HEK293 (cell line): ENCODE data around the gene EEF2K.

ENCODE experiments used
- CTCF ChIA-PET: fragments of 350-600 bp; formaldehyde crosslinking; extraction: SDS; loops from one replicate; lab custom pipeline; 2021; ENCODE audit warnings: antibody characterized with exemption; lab: Yijun Ruan, JAX
- POLR2A ChIA-PET: fragments of 300-600 bp; formaldehyde crosslinking; extraction: SDS; loops from one replicate; lab custom pipeline; 2020; ENCODE audit warnings: antibody characterized with exemption, inconsistent platforms; lab: Yijun Ruan, JAX
- H3K27ac ChIP-seq: fragments of 200-500 bp; sonication (Bioruptor generic); 2 replicates; pipeline ENCODE4 v1.5.1; 2014; ENCODE audit warnings: low read depth, low read length, control low read depth, inconsistent platforms; ENCODE audit errors: extremely low read depth
- H3K36me3 ChIP-seq, 2 experiments: fragments of 200-500 bp in 1 of 2; sonication (Bioruptor generic) in 1 of 2; 1 replicate in 1 of 2; 2 replicates in 1 of 2; pipeline ENCODE4 v1.5.1; 2014 to 2017; ENCODE audit warnings: inconsistent platforms in 2 of 2, low read length in 2 of 2; ENCODE audit not compliant: control insufficient read depth in 2 of 2, insufficient read depth in 1 of 2
- H3K4me1 ChIP-seq: fragments of 200-500 bp; sonication (Bioruptor generic); 2 replicates; pipeline ENCODE4 v1.5.1; 2014; ENCODE audit warnings: mild to moderate bottlenecking, low read length, inconsistent platforms; ENCODE audit not compliant: control insufficient read depth, insufficient read depth
- H3K4me3 ChIP-seq: 2 replicates; pipeline ENCODE4 v1.5.1; 2011; ENCODE audit warnings: low read depth, mild to moderate bottlenecking, control low read depth, low read length, moderate library complexity
- H3K9me3 ChIP-seq: fragments of 200-500 bp; sonication (Bioruptor generic); 2 replicates; pipeline ENCODE4 v1.5.1; 2014; ENCODE audit warnings: low read depth, low read length, inconsistent platforms; ENCODE audit not compliant: control insufficient read depth, insufficient read depth
- GLIS1 ChIP-seq: fragments of 450-650 bp; formaldehyde crosslinking; IDR thresholded peaks from 2 replicates; pipeline ENCODE4 v1.5.1; 2016; ENCODE audit warnings: missing biosample characterization, missing genetic modification characterization
- KLF8 ChIP-seq: fragments of 450-650 bp; formaldehyde crosslinking; IDR thresholded peaks from 2 replicates; pipeline ENCODE4 v1.5.1; 2016; ENCODE audit warnings: missing biosample characterization, missing genetic modification characterization
- SP3 ChIP-seq: fragments of 450-650 bp; formaldehyde crosslinking; IDR thresholded peaks from 2 replicates; pipeline ENCODE4 v1.5.1; 2016; ENCODE audit warnings: missing biosample characterization, missing genetic modification characterization
- ZBTB1 ChIP-seq: fragments of 450-650 bp; formaldehyde crosslinking; IDR thresholded peaks from 2 replicates; pipeline ENCODE4 v1.5.1; 2016; ENCODE audit warnings: missing biosample characterization, missing genetic modification characterization
- ZBTB17 ChIP-seq: fragments of 450-650 bp; formaldehyde crosslinking; IDR thresholded peaks from 2 replicates; pipeline ENCODE4 v1.5.1; 2016; ENCODE audit warnings: missing biosample characterization, missing genetic modification characterization
- ZBTB21 ChIP-seq: fragments of 450-650 bp; formaldehyde crosslinking; IDR thresholded peaks from 2 replicates; pipeline ENCODE4 v1.5.1; 2017; ENCODE audit warnings: missing biosample characterization, missing genetic modification characterization
- ZNF114 ChIP-seq: fragments of 450-650 bp; formaldehyde crosslinking; IDR thresholded peaks from 2 replicates; pipeline ENCODE4 v1.5.0; 2017; ENCODE audit warnings: missing biosample characterization, missing genetic modification characterization
- ZNF223 ChIP-seq: fragments of 450-650 bp; formaldehyde crosslinking; IDR thresholded peaks from 2 replicates; pipeline ENCODE4 v1.5.1; 2016; ENCODE audit warnings: missing biosample characterization, missing genetic modification characterization
- ZNF24 ChIP-seq: fragments of 450-650 bp; formaldehyde crosslinking; IDR thresholded peaks from 2 replicates; pipeline ENCODE4 v1.5.1; 2016; ENCODE audit warnings: missing biosample characterization, missing genetic modification characterization
- ZNF292 ChIP-seq: fragments of 450-650 bp; formaldehyde crosslinking; IDR thresholded peaks from 2 replicates; pipeline ENCODE4 v1.5.1; 2016; ENCODE audit warnings: low read depth, missing biosample characterization, missing genetic modification characterization, borderline replicate concordance
- ZNF366 ChIP-seq: fragments of 450-650 bp; formaldehyde crosslinking; conservative IDR thresholded peaks from 2 replicates; pipeline ENCODE4 v1.5.1; 2016; ENCODE audit warnings: missing biosample characterization, missing genetic modification characterization
- ZNF514 ChIP-seq: fragments of 450-650 bp; formaldehyde crosslinking; IDR thresholded peaks from 2 replicates; pipeline ENCODE4 v1.5.1; 2016; ENCODE audit warnings: missing biosample characterization, missing genetic modification characterization
- ZNF518A ChIP-seq: fragments of 450-650 bp; formaldehyde crosslinking; conservative IDR thresholded peaks from 2 replicates; pipeline ENCODE4 v1.5.1; 2016; ENCODE audit warnings: low read depth, missing biosample characterization, missing genetic modification characterization
- ZNF561 ChIP-seq: fragments of 450-650 bp; IDR thresholded peaks from 2 replicates; pipeline ENCODE4 v1.5.1; 2018; ENCODE audit warnings: missing biosample characterization, missing genetic modification characterization, borderline replicate concordance
- ZNF571 ChIP-seq: fragments of 450-650 bp; formaldehyde crosslinking; IDR thresholded peaks from 2 replicates; pipeline ENCODE4 v1.5.0; 2017; ENCODE audit warnings: missing biosample characterization, missing genetic modification characterization
- ZNF585B ChIP-seq: fragments of 450-650 bp; formaldehyde crosslinking; IDR thresholded peaks from 2 replicates; pipeline ENCODE4 v1.5.1; 2016; ENCODE audit warnings: missing biosample characterization, missing genetic modification characterization
- ZNF596 ChIP-seq: fragments of 450-650 bp; IDR thresholded peaks from 2 replicates; pipeline ENCODE4 v1.5.0; 2018; ENCODE audit warnings: missing biosample characterization, mild to moderate bottlenecking, missing genetic modification characterization, moderate library complexity
- TF ChIP-seq, protein P1 (sequence below): fragments of 450-650 bp; formaldehyde crosslinking; IDR thresholded peaks from 2 replicates; pipeline ENCODE4 v1.5.1; 2016; ENCODE audit warnings: missing biosample characterization, missing genetic modification characterization
- TF ChIP-seq, protein P2 (sequence below): fragments of 450-650 bp; formaldehyde crosslinking; IDR thresholded peaks from 2 replicates; pipeline ENCODE4 v1.5.1; 2016; ENCODE audit warnings: missing biosample characterization, missing genetic modification characterization
- TF ChIP-seq, protein P3 (sequence below): fragments of 450-650 bp; formaldehyde crosslinking; IDR thresholded peaks from 2 replicates; pipeline ENCODE4 v1.5.1; 2016; ENCODE audit warnings: missing biosample characterization, missing genetic modification characterization

Gene EEF2K

DNA sequence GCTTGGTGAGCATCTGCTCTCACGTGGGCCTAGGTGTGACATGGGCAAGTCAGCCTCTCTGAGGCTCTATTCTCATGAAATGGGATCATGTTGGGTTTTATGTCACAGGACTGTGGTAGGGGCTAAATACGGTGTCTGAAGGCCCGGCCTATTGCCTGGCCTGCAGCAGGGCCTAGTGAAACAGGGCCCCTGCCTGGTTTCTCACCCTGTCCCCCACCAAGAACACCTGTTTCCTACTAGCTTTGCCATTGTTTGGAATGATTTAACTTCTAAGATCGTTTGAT is 120.2 kb downstream of the EEF2K start:
- H3K4me3 ChIP-seq, result no peak overlapping the region
- H3K36me3 ChIP-seq, result peaks cover 13 to 92% of the 10 kb centered on the region in 2 experiments; a peak in 2 of 3 replicates
- H3K4me1 ChIP-seq, result no peaks in the 10 kb centered on the region
- CTCF ChIA-PET, result no interaction called here
- H3K9me3 ChIP-seq, result no peaks in the 10 kb centered on the region
- POLR2A ChIA-PET, result interaction anchor here (0.6 kb wide), 1 partner anchor 8 kb away, joined by 4 read pairs; no protein-coding TSS in a partner anchor
- H3K27ac ChIP-seq, result no peak overlapping the region
- TF ChIP-seq SP3 (tag by site-specific recombination), result no peak
- TF ChIP-seq ZNF114 (tag by site-specific recombination), result no peak
- TF ChIP-seq, protein P1, sequence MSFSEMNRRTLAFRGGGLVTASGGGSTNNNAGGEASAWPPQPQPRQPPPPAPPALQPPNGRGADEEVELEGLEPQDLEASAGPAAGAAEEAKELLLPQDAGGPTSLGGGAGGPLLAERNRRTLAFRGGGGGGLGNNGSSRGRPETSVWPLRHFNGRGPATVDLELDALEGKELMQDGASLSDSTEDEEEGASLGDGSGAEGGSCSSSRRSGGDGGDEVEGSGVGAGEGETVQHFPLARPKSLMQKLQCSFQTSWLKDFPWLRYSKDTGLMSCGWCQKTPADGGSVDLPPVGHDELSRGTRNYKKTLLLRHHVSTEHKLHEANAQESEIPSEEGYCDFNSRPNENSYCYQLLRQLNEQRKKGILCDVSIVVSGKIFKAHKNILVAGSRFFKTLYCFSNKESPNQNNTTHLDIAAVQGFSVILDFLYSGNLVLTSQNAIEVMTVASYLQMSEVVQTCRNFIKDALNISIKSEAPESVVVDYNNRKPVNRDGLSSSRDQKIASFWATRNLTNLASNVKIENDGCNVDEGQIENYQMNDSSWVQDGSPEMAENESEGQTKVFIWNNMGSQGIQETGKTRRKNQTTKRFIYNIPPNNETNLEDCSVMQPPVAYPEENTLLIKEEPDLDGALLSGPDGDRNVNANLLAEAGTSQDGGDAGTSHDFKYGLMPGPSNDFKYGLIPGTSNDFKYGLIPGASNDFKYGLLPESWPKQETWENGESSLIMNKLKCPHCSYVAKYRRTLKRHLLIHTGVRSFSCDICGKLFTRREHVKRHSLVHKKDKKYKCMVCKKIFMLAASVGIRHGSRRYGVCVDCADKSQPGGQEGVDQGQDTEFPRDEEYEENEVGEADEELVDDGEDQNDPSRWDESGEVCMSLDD, result no peak
- TF ChIP-seq, protein P2, sequence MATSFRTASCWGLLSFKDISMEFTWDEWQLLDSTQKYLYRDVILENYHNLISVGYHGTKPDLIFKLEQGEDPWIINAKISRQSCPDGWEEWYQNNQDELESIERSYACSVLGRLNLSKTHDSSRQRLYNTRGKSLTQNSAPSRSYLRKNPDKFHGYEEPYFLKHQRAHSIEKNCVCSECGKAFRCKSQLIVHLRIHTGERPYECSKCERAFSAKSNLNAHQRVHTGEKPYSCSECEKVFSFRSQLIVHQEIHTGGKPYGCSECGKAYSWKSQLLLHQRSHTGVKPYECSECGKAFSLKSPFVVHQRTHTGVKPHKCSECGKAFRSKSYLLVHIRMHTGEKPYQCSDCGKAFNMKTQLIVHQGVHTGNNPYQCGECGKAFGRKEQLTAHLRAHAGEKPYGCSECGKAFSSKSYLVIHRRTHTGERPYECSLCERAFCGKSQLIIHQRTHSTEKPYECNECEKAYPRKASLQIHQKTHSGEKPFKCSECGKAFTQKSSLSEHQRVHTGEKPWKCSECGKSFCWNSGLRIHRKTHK (tag by site-specific recombination), result no peak
- TF ChIP-seq GLIS1 (tag by site-specific recombination), result no peak
- no peak for TF ChIP-seq ZBTB21 (tag by site-specific recombination)
- TF ChIP-seq ZNF292, result no peak
- TF ChIP-seq ZNF561 (tag by site-specific recombination), result no peak

DNA sequence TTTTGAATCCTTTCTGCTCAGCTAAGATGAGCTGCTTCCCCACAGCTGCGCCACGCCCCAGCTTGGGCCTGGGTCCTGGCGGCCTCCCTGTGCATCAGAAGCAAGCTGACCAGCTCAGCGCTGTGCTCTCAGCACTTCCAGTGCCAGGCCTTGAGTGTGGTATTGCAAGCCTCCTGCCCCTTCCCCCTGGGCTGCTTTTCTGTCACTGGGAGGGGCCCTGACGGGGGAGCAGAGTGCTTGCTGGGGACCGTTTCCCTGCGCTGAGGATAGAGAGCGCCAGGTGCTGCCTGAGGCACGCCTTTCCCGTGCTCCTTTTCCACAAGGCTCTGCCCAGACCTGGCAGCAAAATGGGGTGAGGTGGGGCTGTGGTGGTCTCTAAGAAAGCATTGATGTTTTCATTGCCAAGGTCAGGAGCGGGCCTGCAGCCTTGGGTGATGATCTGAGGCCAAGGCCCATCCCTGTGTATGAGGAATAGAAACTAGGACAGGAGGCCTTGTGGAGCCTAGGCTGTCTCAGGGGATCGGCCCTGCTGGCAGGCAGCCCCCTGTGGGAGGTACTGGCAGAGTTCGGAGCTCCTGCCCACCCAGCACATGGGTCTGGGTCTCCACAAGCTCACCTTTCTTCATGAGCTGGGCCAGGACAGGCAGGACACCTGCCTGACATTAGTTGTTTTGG is 120.8 kb downstream of the EEF2K start:
- Histone ChIP-seq H3K9me3 (no peaks in the 10 kb centered on the region), H3K4me3 (no peak overlapping the region), H3K36me3 (peaks cover 17 to 92% of the 10 kb centered on the region in 2 experiments; a peak in 2 of 3 replicates), H3K27ac (no peak overlapping the region), H3K4me1 (no peaks in the 10 kb centered on the region)
- ChIA-PET CTCF (no interaction called here), POLR2A (interaction anchor here (0.6 kb wide), 1 partner anchor 7 kb away, joined by 4 read pairs; no protein-coding TSS in a partner anchor)
- no peak for TF ChIP-seq ZNF518A (tag by site-specific recombination)
- TF ChIP-seq ZNF366 (tag by site-specific recombination), result no peak
- no peak for TF ChIP-seq ZNF571 (tag by site-specific recombination)
- no peak for TF ChIP-seq ZNF514
- TF ChIP-seq, protein P3, sequence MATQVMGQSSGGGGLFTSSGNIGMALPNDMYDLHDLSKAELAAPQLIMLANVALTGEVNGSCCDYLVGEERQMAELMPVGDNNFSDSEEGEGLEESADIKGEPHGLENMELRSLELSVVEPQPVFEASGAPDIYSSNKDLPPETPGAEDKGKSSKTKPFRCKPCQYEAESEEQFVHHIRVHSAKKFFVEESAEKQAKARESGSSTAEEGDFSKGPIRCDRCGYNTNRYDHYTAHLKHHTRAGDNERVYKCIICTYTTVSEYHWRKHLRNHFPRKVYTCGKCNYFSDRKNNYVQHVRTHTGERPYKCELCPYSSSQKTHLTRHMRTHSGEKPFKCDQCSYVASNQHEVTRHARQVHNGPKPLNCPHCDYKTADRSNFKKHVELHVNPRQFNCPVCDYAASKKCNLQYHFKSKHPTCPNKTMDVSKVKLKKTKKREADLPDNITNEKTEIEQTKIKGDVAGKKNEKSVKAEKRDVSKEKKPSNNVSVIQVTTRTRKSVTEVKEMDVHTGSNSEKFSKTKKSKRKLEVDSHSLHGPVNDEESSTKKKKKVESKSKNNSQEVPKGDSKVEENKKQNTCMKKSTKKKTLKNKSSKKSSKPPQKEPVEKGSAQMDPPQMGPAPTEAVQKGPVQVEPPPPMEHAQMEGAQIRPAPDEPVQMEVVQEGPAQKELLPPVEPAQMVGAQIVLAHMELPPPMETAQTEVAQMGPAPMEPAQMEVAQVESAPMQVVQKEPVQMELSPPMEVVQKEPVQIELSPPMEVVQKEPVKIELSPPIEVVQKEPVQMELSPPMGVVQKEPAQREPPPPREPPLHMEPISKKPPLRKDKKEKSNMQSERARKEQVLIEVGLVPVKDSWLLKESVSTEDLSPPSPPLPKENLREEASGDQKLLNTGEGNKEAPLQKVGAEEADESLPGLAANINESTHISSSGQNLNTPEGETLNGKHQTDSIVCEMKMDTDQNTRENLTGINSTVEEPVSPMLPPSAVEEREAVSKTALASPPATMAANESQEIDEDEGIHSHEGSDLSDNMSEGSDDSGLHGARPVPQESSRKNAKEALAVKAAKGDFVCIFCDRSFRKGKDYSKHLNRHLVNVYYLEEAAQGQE (tag by site-specific recombination), result no peak
- no peak for TF ChIP-seq ZNF561 (tag by site-specific recombination)
- no peak for TF ChIP-seq ZNF223
- TF ChIP-seq ZNF596 (tag by site-specific recombination), result no peak
- no peak for TF ChIP-seq ZNF24
- no peak for TF ChIP-seq KLF8 (tag by site-specific recombination)
- no peak for TF ChIP-seq ZBTB1 (tag by site-specific recombination)
- TF ChIP-seq ZNF585B (tag by site-specific recombination), result no peak
- TF ChIP-seq ZBTB17, result no peak
